Subcutaneous adipose tissue (tissue), 4 donors: Measurements from ENCODE around the gene PRMT2. TPM values are rescaled to one million over a fixed set of nuclear protein-coding genes. Genes with fewer than 3 reads are reported as not detected.

Experiments
- total RNA-seq, 4 donors: library from RNA; depleted of rRNA; stranded (reverse); fragments of >200 nt; gene quantifications; one replicate each; pipeline ENCODE4 v1.1.0, GENCODE V29; 2016
- TF ChIP-seq, protein P1 (sequence below): fragments of 450-650 bp; IDR thresholded peaks from one replicate; pipeline ENCODE4 v1.5.1; 2016; ENCODE audit warnings: low read depth, mild to moderate bottlenecking, control low read depth, antibody characterized with exemption, moderate library complexity

PRMT2 gene
- total RNA-seq, 4 donors from 2014 or later, result 68.0 to 136 (median 96.6) TPM

DNA sequence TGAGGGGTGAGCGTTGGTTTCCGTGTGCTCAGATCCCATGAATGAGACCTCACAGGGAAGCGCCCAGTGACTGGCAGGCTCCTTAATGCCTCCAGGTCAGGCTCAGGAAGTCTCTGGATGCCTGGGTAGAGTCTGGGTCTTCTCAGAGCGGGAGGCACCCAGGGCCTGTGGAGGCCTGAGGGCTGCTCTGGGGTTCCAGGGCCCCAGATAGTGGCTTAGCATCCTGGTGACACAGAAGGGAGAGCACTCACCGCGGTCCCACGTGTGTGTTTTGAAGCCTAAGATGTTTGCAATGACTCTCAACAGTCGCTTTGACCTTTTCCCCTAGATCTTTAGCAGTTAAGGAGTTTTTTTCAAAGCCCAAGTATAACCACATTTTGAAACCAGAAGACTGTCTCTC, 25.0 kb downstream of the PRMT2 start:
- TF ChIP-seq, protein P1, sequence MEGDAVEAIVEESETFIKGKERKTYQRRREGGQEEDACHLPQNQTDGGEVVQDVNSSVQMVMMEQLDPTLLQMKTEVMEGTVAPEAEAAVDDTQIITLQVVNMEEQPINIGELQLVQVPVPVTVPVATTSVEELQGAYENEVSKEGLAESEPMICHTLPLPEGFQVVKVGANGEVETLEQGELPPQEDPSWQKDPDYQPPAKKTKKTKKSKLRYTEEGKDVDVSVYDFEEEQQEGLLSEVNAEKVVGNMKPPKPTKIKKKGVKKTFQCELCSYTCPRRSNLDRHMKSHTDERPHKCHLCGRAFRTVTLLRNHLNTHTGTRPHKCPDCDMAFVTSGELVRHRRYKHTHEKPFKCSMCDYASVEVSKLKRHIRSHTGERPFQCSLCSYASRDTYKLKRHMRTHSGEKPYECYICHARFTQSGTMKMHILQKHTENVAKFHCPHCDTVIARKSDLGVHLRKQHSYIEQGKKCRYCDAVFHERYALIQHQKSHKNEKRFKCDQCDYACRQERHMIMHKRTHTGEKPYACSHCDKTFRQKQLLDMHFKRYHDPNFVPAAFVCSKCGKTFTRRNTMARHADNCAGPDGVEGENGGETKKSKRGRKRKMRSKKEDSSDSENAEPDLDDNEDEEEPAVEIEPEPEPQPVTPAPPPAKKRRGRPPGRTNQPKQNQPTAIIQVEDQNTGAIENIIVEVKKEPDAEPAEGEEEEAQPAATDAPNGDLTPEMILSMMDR, result no peak

DNA sequence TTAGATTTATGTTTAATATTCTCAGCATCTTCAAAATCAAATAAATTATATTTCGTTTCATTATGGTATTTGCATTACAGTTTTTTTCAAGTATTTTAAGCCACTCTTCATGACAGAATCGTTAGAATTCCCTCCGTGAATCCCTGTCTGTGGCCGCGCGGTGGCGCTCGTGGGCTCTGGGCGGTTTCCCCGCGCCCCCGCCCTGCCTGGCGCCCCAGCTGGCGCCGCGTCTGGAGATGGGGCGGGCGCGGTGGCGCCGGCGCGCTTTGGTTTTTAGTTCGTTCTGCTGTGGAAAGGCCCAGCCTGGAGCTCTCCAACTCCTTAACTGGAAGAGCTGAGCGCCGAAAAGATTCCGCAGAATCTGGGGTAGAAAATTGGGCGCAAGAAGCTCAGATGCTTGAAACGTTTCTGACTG, 25.7 kb downstream of the PRMT2 start:
- TF ChIP-seq, protein P1, result no peak

DNA sequence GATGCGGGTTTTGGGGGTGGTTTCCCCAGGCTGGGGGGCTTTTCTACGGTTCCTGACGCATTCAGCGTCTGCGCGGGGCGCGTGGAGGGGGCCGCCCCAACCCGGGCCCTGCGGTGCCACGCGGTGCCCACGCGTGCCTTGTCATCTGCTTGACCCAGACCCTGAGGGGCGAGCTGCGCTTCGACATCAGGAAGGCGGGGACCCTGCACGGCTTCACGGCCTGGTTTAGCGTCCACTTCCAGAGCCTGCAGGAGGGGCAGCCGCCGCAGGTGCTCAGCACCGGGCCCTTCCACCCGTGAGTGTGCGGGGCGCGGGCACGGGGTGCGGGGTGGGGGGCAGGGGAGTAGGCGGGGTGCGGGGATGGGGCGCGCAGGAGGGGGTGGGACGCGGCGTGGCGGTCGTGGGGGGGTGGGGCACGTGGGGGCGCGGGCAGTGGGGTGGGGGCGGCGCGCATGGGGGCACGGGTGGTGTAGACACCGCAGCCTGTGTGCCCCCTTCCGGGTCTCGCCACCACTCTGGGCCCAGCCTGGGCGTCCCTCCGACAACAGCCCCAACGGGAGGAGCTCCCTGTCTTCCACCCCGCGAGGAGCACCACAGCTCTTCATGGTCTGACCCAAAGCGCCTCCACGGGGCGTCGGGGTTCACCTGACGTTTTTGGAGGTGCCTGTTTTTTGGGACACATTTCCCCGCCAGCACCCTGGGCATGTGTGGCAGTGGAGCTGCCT, 26.3 kb downstream of the PRMT2 start:
- TF ChIP-seq, protein P1, result no peak

DNA sequence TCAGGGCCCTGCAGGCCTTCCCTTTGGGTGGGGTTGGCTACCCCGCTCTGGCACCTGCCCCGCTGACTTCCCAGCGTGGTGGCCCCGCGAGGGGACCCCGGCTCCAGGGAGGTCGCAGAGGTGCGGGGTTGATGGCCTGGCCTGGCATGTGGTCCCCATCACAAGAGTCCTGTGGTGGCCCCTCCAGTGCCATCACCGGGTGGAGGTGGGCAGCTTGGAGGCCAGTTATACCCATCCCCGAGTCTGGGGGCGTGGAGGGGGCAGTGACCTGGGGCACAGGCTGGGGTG, 26.8 kb downstream of the PRMT2 start:
- TF ChIP-seq, protein P1, result no peak

DNA sequence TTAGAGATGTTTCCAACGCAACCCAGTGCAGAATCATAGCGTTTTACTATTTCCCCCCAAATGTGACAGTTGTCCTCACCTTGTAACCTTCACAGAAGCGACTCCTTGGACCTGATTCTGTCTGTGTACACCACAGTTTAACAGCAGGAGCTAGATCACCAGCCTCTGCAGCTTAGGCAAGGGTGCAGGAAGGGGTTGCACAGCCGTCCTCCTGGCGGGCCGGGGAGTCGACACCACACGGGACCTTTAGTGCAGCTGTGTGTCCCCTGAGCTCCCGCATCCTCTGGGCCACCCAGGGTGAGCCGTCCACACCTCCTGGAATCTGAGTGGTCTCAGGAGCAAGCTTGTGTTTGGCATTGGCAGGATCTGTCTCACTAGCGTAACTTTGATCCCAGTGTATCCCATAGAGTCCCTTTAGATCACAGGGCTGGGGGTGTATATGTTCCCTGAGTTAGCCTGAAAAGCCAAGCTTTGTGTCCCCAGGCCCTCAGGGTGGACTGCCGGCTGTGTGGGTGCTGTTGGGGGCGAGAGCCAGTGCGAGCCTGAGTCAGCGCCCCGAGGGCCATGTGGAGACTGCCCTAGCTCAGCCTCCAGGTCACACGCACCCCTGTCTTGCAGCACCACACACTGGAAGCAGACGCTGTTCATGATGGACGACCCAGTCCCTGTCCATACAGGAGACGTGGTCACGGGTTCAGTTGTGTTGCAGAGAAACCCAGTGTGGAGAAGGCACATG, 27.5 kb downstream of the PRMT2 start:
- TF ChIP-seq, protein P1, result no peak

DNA sequence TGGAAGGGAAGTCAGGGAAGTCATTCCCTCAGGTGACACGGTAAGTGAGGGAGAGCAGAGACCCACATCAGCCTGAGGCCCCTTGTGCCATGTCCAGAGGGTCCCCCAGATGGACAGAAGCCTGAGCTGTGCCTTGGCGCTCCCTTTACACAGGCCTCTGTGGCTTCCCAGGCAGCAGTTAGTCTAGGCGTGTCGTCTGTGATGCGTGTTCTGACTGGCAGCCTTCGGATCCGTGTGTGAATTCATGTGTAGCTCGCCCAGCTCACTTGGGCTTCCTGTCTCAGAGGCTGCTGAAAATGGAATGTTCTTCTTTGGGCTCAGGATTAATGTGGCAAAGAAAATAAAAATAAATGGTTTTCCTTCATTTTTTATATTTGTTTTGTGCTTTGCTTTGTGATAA, 28.3 kb downstream of the PRMT2 start:
- TF ChIP-seq, protein P1, result no peak

DNA sequence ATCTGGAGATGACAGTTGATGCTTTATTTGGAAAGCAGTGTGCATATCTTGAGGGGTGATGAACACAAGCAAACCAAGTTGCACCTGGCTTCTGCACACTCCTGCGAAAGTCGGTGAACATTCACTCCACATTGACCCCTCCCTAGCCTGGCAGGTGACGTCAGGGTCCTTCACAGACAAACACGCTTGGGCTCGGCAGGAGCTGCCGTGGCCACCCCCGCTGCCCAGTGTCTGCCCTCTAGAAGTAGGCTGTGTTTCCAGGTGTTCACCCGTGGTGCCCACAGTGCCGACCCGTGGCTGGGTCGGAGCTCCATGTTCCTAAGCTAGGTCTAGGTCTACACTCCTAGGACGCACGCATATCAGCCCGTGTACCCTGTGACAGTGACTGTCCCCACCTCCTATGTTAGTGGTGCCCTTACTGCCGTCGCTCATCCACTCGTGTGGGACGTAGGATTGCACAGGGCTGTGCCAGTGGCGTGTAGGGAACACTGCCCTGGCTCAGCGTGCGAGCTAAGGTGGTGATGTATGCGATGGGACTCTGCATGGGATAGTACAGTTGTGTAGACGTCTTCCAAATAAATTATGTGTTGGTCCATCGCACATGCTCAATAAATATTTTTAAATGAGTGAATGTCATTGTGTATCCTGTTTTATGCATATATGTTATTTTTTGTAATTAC, 29.0 kb downstream of the PRMT2 start:
- TF ChIP-seq, protein P1, result no peak
